Endothelial cell of umbilical vein (primary cell): ENCODE measurements around the gene RPS25.

Experiments
- CTCF ChIP-seq, 2 donors: IDR thresholded peaks; 1 replicate in 1 of 2; 2 replicates in 1 of 2; pipeline ENCODE4 v1.5.1; 2011; ENCODE audit warnings: low read length in 2 of 2, mild to moderate bottlenecking in 2 of 2, moderate library complexity in 2 of 2, control low read depth in 1 of 2, inconsistent platforms in 1 of 2, low read depth in 1 of 2; ENCODE audit not compliant: insufficient read depth in 1 of 2; ENCODE audit errors: extremely low read depth in 1 of 2
- EZH2 ChIP-seq: IDR thresholded peaks from 2 replicates; pipeline ENCODE4 v1.6.1; 2012; ENCODE audit warnings: borderline replicate concordance, low read depth, mild to moderate bottlenecking, moderate library complexity, low read length, inconsistent platforms; ENCODE audit not compliant: severe bottlenecking
- MAX ChIP-seq: IDR thresholded peaks from 2 replicates; pipeline ENCODE4 v1.6.1; 2011; ENCODE audit not compliant: insufficient read depth, insufficient read length
- POLR2A ChIP-seq: IDR thresholded peaks from 2 replicates; pipeline ENCODE4 v1.6.1; 2012; ENCODE audit warnings: low read depth, mild to moderate bottlenecking, control low read depth, low read length
- POLR2AphosphoS5 ChIP-seq: IDR thresholded peaks from 2 replicates; pipeline ENCODE4 v1.6.1; 2012; ENCODE audit warnings: low read depth, mild to moderate bottlenecking, control low read depth, low read length, moderate library complexity; ENCODE audit not compliant: insufficient read depth

- TF ChIP-seq CTCF (IDR thresholded peaks at IDR 0.05; ENCODE audit: extremely low read depth in 1 of 2, insufficient read depth in 1 of 2, low read depth in 1 of 2, low read length in 2 of 2) = no peak
- TF ChIP-seq POLR2A = no peak
- no peak for TF ChIP-seq POLR2AphosphoS5
- no peak for TF ChIP-seq EZH2
- no peak for TF ChIP-seq MAX
These were observed 33.3 kb downstream of the RPS25 start for GRCh38 chr11:118984825-118985224.
